ENCODE results near the gene PRDX6. TPM values are rescaled to one million over a fixed set of nuclear protein-coding genes. Genes with fewer than 3 reads are reported as not detected.

Gene PRDX6
- total RNA-seq, 1 experiment from 2014 or later, result 533 TPM

DNA sequence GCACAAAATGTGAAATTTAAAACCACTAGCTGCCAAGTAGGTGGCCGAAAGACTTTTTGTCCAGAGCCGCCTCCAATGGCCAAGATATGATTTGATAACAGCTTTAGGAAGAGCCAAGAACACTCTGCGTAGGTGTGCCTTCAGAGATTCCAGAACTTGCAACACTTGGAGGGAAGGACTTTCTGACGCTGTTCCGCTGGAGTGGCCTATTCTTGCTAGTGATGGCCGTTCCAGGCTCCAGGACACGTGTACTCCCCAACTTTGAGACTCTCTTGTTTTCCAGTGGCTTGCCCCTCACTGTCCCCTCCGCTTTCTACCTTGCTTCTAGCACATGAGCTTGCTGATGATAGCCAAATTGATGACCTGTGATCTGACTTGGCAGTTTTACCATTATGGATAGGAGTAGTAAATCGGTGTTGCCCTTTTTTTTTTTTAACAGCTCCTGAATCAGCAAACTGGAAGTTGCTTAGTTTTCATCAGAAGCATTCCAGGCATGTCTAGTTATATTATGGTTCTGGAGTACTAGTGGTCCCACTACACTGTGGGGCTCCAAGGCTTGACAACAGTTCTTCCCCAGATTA is 1.0 kb downstream of the PRDX6 start:
- Histone ChIP-seq H3K4me2 (ENCODE audit: insufficient read depth, insufficient read length, low read length) (peak overlapping the region; percentile 97), H3T11ph (ENCODE audit: low read length) (no peak overlapping the region), H4K20me1 (ENCODE audit: control insufficient read depth, insufficient read depth, insufficient read length) (no peaks in the 10 kb centered on the region), H2BK5ac (ENCODE audit: insufficient read length, low read length) (peak overlapping the region; percentile 98), H2AK5ac (ENCODE audit: insufficient read length, low read length) (no peak overlapping the region), H3K23me2 (ENCODE audit: insufficient read length, low read depth, low read length, poor library complexity, severe bottlenecking) (peaks cover 18% of the 10 kb centered on the region), H3K23ac (ENCODE audit: insufficient read length, low read depth, low read length) (no peak overlapping the region), H3K4me1 (ENCODE audit: insufficient read depth, low read length) (no peaks in the 10 kb centered on the region; the same call in 1 of the 2 replicates), H4K91ac (ENCODE audit: insufficient read length, low read depth, low read length) (peak overlapping the region; percentile 100), H2AFZ (ENCODE audit: low read length) (no peak overlapping the region), H4K5ac (ENCODE audit: insufficient read length, low read depth, low read length) (no peak overlapping the region), H3K18ac (ENCODE audit: insufficient read length, low read depth, low read length) (no peak overlapping the region), H3K27me3 (ENCODE audit: insufficient read depth, low read length) (no peaks in the 10 kb centered on the region), H2BK12ac (ENCODE audit: insufficient read length, low read depth, low read length) (no peak overlapping the region), H3K9me3 (ENCODE audit: control insufficient read depth, low read depth, low read length) (no peaks in the 10 kb centered on the region), H2BK20ac (ENCODE audit: low read depth, low read length, poor library complexity, severe bottlenecking) (no peak overlapping the region), H3K56ac (ENCODE audit: insufficient read length, low read depth, low read length) (peak overlapping the region; percentile 99), H2BK120ac (ENCODE audit: low read depth, low read length, poor library complexity, severe bottlenecking) (no peak overlapping the region), H4K8ac (replicated peaks; ENCODE audit: insufficient read length, low read depth, low read length) (no peak overlapping the region), H3K4ac (ENCODE audit: low read depth, low read length) (no peak overlapping the region), H2BK15ac (ENCODE audit: low read depth, low read length) (no peak overlapping the region), H3K14ac (ENCODE audit: insufficient read depth, low read length) (peak overlapping the region; percentile 100), H3K79me1 (ENCODE audit: insufficient read depth, low read depth, low read length, poor library complexity, severe bottlenecking) (no peaks in the 10 kb centered on the region), H3K79me2 (ENCODE audit: insufficient read depth, low read length) (peaks cover 25% of the 10 kb centered on the region; the same call in 1 of the 2 replicates), H3K27ac (ENCODE audit: insufficient read length, low read depth, low read length) (no peak overlapping the region), H3K9ac (ENCODE audit: extremely low read depth, insufficient read length, low read length) (peak overlapping the region; percentile 100)
- DNase-seq, result no peak
- Mint-ChIP-seq H3K4me3 (peak overlapping the region; percentile 94 to 98), H3K27ac (peak overlapping the region; percentile 17 to 95 (median 51)), H3K27me3 (ENCODE audit: low read depth) (no peaks in the 10 kb centered on the region), H3K36me3 (ENCODE audit: insufficient read depth in 1 of 3, low read depth in 3 of 3) (peaks cover 47 to 61% (median 48%) of the 10 kb centered on the region in 3 experiments), H3K4me1 (peaks cover 34 to 46% of the 10 kb centered on the region in 2 experiments), H3K9me3 (peaks cover 0 to 3% of the 10 kb centered on the region in 2 experiments; a peak in 2 of 5 replicates)
- no CpG with 5 or more reads among the region's 9 CpGs for WGBS (ENCODE audit: extremely low coverage, insufficient read length, low lambda C conversion rate)
- TF ChIP-seq, protein P1, sequence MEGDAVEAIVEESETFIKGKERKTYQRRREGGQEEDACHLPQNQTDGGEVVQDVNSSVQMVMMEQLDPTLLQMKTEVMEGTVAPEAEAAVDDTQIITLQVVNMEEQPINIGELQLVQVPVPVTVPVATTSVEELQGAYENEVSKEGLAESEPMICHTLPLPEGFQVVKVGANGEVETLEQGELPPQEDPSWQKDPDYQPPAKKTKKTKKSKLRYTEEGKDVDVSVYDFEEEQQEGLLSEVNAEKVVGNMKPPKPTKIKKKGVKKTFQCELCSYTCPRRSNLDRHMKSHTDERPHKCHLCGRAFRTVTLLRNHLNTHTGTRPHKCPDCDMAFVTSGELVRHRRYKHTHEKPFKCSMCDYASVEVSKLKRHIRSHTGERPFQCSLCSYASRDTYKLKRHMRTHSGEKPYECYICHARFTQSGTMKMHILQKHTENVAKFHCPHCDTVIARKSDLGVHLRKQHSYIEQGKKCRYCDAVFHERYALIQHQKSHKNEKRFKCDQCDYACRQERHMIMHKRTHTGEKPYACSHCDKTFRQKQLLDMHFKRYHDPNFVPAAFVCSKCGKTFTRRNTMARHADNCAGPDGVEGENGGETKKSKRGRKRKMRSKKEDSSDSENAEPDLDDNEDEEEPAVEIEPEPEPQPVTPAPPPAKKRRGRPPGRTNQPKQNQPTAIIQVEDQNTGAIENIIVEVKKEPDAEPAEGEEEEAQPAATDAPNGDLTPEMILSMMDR (conservative IDR thresholded peaks at IDR 0.05), result no peak
